NB4 (cell line): ENCODE results near the gene SAMD5.

Source experiments
- CTCF ChIP-seq: IDR thresholded peaks from one replicate; pipeline ENCODE4 v1.5.1; 2012; ENCODE audit warnings: low read depth, low read length
- MAX ChIP-seq: IDR thresholded peaks from 2 replicates; pipeline ENCODE4 v1.6.1; 2011; ENCODE audit warnings: low read depth, low read length
- MYC ChIP-seq: IDR thresholded peaks from 2 replicates; pipeline ENCODE4 v1.6.1; 2011; ENCODE audit warnings: low read depth, low read length

GRCh38 chr6:147515327-147515726, 6.8 kb downstream of the SAMD5 start:
- TF ChIP-seq MYC, result no peak
- TF ChIP-seq MAX, result no peak
- no peak for TF ChIP-seq CTCF
